IPS-18c (cell line): Measurements from ENCODE around the gene LSM7.

Source experiments
- H3K4me3 ChIP-seq: 2 replicates; pipeline ENCODE4 v1.7.0; 2013; ENCODE audit warnings: low read depth, mild to moderate bottlenecking, low read length, moderate library complexity; ENCODE audit not compliant: insufficient read depth
- H3K9me3 ChIP-seq: one replicate; pipeline ENCODE4 v1.6.1; 2013; ENCODE audit warnings: mild to moderate bottlenecking, low read length, moderate library complexity; ENCODE audit not compliant: control insufficient read depth, insufficient read depth

LSM7 gene

GRCh38 chr19:2341982-2342381 is 13.6 kb upstream of the LSM7 start:
- H3K4me3 ChIP-seq = no peak overlapping the region
- H3K9me3 ChIP-seq = no peaks in the 10 kb centered on the region

GRCh38 chr19:2341244-2341751 is 12.9 kb upstream of the LSM7 start:
- H3K4me3 ChIP-seq = no peak overlapping the region

GRCh38 chr19:2340496-2341243 is 12.3 kb upstream of the LSM7 start:
- H3K9me3 ChIP-seq = no peaks in the 10 kb centered on the region
- no peak overlapping the region for H3K4me3 ChIP-seq

More at GRCh38 chr19:2341244-2341751, 12.9 kb upstream of the LSM7 start:
- H3K9me3 ChIP-seq = no peaks in the 10 kb centered on the region

DNA sequence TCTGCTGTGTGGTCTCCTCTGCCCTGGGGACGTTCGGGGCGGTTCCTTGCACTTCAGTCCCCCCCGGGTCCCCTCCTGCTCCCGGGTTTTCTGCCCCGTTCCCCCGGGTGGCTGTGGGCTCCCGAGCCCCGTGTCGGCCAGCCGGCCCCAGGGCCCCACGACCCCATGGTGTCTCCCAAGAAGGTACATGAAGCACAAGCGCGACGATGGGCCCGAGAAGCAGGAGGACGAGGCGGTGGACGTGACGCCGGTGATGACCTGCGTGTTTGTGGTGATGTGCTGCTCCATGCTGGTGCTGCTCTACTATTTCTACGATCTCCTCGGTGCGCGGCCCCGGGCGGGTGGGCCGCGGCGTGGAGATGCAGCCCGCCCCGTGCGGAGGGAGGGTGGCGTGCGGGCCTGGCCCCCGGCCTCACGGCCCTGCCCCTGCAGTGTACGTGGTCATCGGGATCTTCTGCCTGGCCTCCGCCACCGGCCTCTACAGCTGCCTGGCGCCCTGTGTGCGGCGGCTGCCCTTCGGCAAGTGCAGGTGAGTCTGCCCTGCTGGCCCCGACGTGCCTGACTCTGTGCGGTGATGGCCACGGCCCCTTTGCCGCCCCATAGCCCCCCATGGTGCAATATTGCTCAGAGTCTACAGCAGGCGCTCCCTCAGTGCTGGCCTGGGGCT is 11.4 kb upstream of the LSM7 start:
- Histone ChIP-seq H3K9me3 (no peaks in the 10 kb centered on the region), H3K4me3 (no peak overlapping the region)

GRCh38 chr19:2338751-2339643 is 10.6 kb upstream of the LSM7 start:
- Histone ChIP-seq H3K4me3 (no peak overlapping the region), H3K9me3 (no peaks in the 10 kb centered on the region)

DNA sequence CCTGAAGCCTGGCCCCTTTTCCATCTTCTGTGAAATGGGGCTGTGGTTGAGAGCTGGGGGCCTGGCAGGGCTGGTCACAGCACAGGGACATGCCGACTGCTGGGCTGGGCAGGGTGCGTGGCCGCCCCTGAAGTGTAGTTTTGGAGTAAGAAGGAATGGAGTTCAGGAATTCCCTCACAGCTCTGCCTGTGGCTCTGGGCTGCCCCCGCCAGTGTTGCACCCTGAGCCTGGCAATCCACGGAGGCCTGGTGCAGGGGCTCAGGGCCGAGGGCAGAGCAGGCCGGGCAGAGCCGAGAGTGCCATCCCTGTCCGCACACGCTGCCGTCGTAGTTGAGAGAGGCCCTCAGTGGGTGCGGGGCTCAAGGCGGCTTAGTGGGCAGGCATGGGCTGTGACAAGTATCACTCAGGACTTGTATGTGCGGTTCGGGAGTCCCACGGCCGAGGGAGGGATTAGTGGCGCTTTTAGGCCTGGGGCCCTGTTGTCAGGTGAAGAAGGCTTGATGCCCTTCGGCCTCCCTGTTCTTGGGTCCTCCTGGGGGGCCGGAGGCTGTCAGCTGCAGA is 9.7 kb upstream of the LSM7 start:
- no peaks in the 10 kb centered on the region for H3K9me3 ChIP-seq
- no peak overlapping the region for H3K4me3 ChIP-seq

GRCh38 chr19:2337329-2337707 is 8.9 kb upstream of the LSM7 start:
- Histone ChIP-seq H3K9me3 (no peaks in the 10 kb centered on the region), H3K4me3 (no peak overlapping the region)

DNA sequence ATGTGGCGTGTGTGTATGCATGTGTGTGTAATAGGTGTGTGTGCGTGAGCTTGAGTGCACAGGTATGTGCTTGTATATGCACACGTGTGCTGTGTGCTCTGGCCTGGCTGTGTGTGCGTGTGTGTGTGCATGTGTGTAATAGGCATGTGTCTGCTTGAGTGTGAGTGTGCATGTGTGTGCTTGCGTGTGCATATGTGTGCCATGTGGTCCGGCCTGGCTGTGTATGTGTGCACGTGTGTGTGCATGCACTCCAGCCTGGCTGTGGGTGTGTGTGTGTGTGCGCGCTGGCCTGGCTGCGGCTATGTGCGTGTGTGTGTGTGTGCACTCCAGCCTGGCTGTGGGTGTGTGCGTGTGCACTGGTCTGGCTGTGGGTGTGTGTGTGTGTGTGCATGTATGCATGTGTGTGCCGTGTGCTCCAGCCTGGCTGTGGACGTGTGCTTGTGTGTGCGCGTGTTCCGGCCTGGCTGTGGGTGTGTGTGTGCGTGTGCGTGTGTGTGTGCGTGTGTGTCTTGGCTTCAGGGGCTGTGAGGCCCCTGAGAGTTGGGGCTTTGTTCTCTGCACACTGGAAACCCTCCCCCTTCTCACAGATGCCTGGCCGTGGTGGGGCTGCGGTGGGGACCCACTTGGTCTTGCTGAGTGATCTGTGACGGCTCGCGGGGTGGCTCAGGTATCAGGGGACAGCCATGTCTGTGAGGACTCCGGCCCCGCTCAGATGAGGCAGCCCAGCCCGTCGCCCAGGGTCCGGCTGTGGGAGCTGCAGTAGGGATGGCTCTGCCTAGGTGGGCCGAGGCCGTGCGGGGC is 8.3 kb upstream of the LSM7 start:
- Histone ChIP-seq H3K4me3 (no peak overlapping the region), H3K9me3 (no peaks in the 10 kb centered on the region)

DNA sequence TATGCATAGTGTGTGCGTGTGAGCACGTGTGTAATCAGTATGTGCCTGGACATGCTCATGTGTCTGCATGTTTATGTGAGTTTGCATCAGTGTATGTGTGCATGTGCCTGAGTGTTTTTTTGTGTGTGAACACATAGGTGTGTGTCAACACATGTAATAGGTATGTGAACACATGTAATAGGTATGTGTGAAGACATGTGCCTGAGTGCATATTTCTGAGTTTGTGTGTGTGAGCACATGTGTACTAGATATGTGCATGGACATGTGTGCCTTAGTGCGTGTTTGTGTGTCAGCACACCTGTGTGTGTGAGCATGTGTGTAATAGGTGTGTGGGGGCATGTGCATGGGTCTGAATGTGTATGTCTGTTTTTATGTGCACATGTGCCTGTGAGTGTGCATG is 7.5 kb upstream of the LSM7 start:
- H3K9me3 ChIP-seq = no peaks in the 10 kb centered on the region
- H3K4me3 ChIP-seq = no peak overlapping the region

GRCh38 chr19:2334986-2335846 is 6.8 kb upstream of the LSM7 start:
- no peak overlapping the region for H3K4me3 ChIP-seq
- no peaks in the 10 kb centered on the region for H3K9me3 ChIP-seq

GRCh38 chr19:2334426-2334825 is 6.0 kb upstream of the LSM7 start:
- no peaks in the 10 kb centered on the region for H3K9me3 ChIP-seq
- no peak overlapping the region for H3K4me3 ChIP-seq

- Histone ChIP-seq H3K9me3 (no peaks in the 10 kb centered on the region), H3K4me3 (no peak overlapping the region)
These were observed 5.4 kb upstream of the LSM7 start for GRCh38 chr19:2333807-2334211.

GRCh38 chr19:2333027-2333806 is 4.8 kb upstream of the LSM7 start:
- H3K4me3 ChIP-seq = no peak overlapping the region
- no peaks in the 10 kb centered on the region for H3K9me3 ChIP-seq

DNA sequence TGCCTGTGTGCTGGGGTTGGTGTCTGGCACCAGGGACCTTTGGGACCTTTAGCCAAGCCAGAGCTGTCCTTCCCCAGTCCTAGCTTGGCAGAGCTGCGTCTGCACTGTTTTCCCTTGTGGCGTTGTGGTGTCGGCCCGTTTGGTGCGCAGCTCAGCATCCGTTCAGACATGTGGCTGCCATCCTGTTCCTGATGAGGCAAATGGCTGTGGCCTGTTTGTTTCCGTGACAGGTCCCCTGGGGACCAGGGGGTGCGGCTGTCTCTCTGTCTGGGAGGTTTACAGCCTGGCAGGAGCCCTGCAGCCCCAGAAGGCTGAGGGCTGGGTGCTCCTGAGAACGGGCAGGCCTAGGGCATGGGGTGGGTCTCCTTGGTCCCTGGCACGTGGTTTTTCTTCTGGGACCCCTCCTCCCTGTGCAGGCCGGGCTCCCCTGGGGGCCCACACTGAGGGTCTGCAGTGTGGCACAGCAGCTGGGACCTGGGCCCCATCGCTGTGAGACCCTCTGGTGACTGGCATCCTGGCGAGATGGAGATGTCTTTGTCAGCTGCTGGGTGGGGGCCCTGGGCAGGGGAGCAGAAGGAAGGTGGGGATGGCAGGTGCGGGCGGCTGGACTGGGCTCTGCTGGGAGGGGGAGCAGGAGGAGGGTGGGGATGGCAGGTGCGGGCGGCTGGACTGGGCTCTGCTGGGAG is 4.1 kb upstream of the LSM7 start:
- Histone ChIP-seq H3K9me3 (no peaks in the 10 kb centered on the region), H3K4me3 (no peak overlapping the region)
